Esophagus muscularis mucosa (tissue), 4 donors: Measurements from ENCODE around the gene COL4A1. TPM values are rescaled to one million over a fixed set of nuclear protein-coding genes. Genes with fewer than 3 reads are reported as not detected.
A peak's percentile ranks its signal among the peaks of the same experiment; 100 is the strongest.

Experiments used
- DNase-seq: peaks from one replicate; pipeline ENCODE4 v3.0.0-alpha.2; 2017; ENCODE audit errors: extremely low spot score
- H3K27ac ChIP-seq, 4 donors: fragments of 200-600 bp; sonication (generic); replicated peaks in 1 of 4; 1 replicate in 3 of 4; 2 replicates in 1 of 4; pipeline ENCODE4 v1.5.1; 2016 to 2019; ENCODE audit warnings: mild to moderate bottlenecking in 1 of 4
- H3K27me3 ChIP-seq, 4 donors: fragments of 200-600 bp; sonication (generic); one replicate each; pipeline versions ENCODE4 v1.5.1 to v1.6.0; 2016 to 2019
- H3K36me3 ChIP-seq, 4 donors: fragments of 200-600 bp; sonication (generic); one replicate each; pipeline ENCODE4 v1.5.1; 2016 to 2019
- H3K4me1 ChIP-seq, 4 donors: fragments of 200-600 bp; sonication (generic); one replicate each; pipeline ENCODE4 v1.5.1; 2016 to 2019
- H3K4me3 ChIP-seq, 4 donors: fragments of 200-600 bp; sonication (generic); 1 replicate in 2 of 4; 2 replicates in 2 of 4; pipeline ENCODE4 v1.5.1; 2016 to 2019; ENCODE audit warnings: mild to moderate bottlenecking in 4 of 4, moderate library complexity in 1 of 4
- H3K9me3 ChIP-seq, 4 donors: fragments of 200-600 bp; sonication (generic); 1 replicate in 3 of 4; 2 replicates in 1 of 4; pipeline ENCODE4 v1.5.1; 2016 to 2019
- CTCF ChIP-seq, 3 experiments: fragments of 200-600 bp in 2 of 3; fragments of 450-650 bp in 1 of 3; sonication (generic) in 2 of 3; IDR thresholded peaks; one replicate each; pipeline ENCODE4 v1.5.1; 2017 to 2019; ENCODE audit warnings: antibody characterized with exemption in 3 of 3, mild to moderate bottlenecking in 2 of 3, moderate library complexity in 1 of 3
- EP300 ChIP-seq: sonication (generic); formaldehyde crosslinking; IDR thresholded peaks from one replicate; pipeline ENCODE4 v1.6.1; 2017; ENCODE audit warnings: antibody characterized with exemption
- POLR2A ChIP-seq: fragments of 450-650 bp; IDR thresholded peaks from one replicate; pipeline ENCODE4 v1.6.1; 2017; ENCODE audit warnings: antibody characterized with exemption, moderate library complexity, mild to moderate bottlenecking, low read depth
- POLR2AphosphoS5 ChIP-seq, 2 donors: sonication (generic); formaldehyde crosslinking; IDR thresholded peaks; one replicate each; pipeline ENCODE4 v1.6.1; 2017; ENCODE audit warnings: antibody characterized with exemption in 2 of 2
- WGBS: methylation state at CpG from one replicate; pipeline ENCODE4 v1.1.5; 2018; 5-methylcytosine and 5-hydroxymethylcytosine counted together
- intact Hi-C: fragments of 100-400 bp; cut with DNase I; formaldehyde crosslinking; loops from one replicate; pipeline ENCODE4 v1.15.1; 2023
- total RNA-seq, 4 donors: library from RNA; depleted of rRNA; stranded (reverse); fragments of >200 nt; gene quantifications; one replicate each; pipeline versions ENCODE4 v1.1.0 to v1.2.1, GENCODE V29; 2016

The COL4A1 gene
- total RNA-seq, 4 donors from 2014 or later: 328 to 578 (median 405) TPM

DNA sequence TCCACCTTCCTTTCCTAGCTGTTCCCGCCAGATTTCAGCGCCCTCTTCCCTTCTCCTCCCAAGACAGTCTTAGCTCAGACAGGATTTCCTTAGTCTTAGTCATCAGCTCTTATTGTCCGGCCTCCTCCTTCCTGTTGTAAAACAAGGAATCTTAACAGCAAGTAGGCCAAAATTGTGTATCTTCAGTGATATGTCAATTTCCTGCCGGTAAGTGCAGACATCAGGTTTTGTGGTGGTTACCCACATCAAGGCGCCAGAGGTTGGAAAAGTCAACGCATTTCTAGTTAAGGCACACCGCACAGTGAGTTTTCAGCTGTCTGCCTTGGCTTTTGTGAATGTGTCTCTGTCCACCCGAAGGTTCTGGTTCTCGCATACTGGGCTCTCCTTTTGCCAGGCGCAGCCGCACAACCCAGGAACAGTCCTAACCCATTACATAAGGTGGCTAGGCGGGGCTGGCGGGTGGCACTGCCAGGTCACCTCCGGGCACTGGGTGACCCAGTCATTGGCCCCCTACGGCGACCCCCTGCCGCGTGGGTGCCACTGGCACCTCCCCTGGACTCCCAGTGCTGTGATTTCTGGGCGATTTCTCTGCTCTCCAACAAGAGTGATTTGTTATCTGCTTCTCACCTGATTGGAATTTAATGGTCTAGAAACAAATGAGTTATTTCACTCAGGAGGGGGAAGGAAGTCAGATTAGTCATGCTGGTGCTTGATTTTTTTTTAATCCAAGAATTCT is 13.0 kb upstream of the COL4A1 start:
- H3K36me3 ChIP-seq: peaks cover 0 to 24% (median 16%) of the 10 kb centered on the region in 4 donors
- H3K27ac ChIP-seq: peak overlapping the region; percentile 81 to 98 (median 92)
- intact Hi-C loops: no loop called here
- no peaks in the 10 kb centered on the region for H3K9me3 ChIP-seq
- DNase-seq: no peak
- H3K4me3 ChIP-seq: peak overlapping the region in 3 of 4 donors; percentile 8 to 24 (median 12)
- WGBS: 70% methylated on average over 18 of the region's 19 CpGs
- H3K4me1 ChIP-seq: peaks cover 95 to 99% (median 97%) of the 10 kb centered on the region in 4 donors
- TF ChIP-seq POLR2A: no peak
- no peak for TF ChIP-seq CTCF (IDR thresholded peaks at IDR 0.05)
- TF ChIP-seq POLR2AphosphoS5 (IDR thresholded peaks at IDR 0.05): peak; percentile 39 to 52
- TF ChIP-seq EP300: no peak
- no peaks in the 10 kb centered on the region for H3K27me3 ChIP-seq

GRCh38 chr13:110319397-110319773 is 12.4 kb upstream of the COL4A1 start:
- Histone ChIP-seq H3K9me3 (no peaks in the 10 kb centered on the region), H3K27me3 (no peaks in the 10 kb centered on the region), H3K27ac (peak overlapping the region; percentile 81 to 98 (median 92)), H3K4me3 (peak overlapping the region in 1 of 4 donors; percentile 12), H3K36me3 (peaks cover 0 to 24% (median 19%) of the 10 kb centered on the region in 4 donors), H3K4me1 (peaks cover 95 to 99% (median 97%) of the 10 kb centered on the region in 4 donors)
- TF ChIP-seq CTCF (IDR thresholded peaks at IDR 0.05) (no peak), POLR2AphosphoS5 (IDR thresholded peaks at IDR 0.05) (no peak), EP300 (no peak), POLR2A (no peak)
- no peak for DNase-seq
- intact Hi-C loops: no loop called here
- 78% methylated on average over 4 of the region's 4 CpGs for WGBS

- no peaks in the 10 kb centered on the region for H3K9me3 ChIP-seq
- intact Hi-C loops: no loop called here
- no peak for DNase-seq
- no peaks in the 10 kb centered on the region for H3K27me3 ChIP-seq
- peak overlapping the region; percentile 81 to 98 (median 92) for H3K27ac ChIP-seq
- H3K4me3 ChIP-seq: no peak overlapping the region
- 75% methylated on average over 7 of the region's 7 CpGs for WGBS
- peaks cover 95 to 99% (median 97%) of the 10 kb centered on the region in 4 donors for H3K4me1 ChIP-seq
- TF ChIP-seq POLR2AphosphoS5 (IDR thresholded peaks at IDR 0.05): no peak
- peaks cover 0 to 28% (median 19%) of the 10 kb centered on the region in 4 donors for H3K36me3 ChIP-seq
These were observed 12.0 kb upstream of the COL4A1 start for GRCh38 chr13:110318920-110319319.

DNA sequence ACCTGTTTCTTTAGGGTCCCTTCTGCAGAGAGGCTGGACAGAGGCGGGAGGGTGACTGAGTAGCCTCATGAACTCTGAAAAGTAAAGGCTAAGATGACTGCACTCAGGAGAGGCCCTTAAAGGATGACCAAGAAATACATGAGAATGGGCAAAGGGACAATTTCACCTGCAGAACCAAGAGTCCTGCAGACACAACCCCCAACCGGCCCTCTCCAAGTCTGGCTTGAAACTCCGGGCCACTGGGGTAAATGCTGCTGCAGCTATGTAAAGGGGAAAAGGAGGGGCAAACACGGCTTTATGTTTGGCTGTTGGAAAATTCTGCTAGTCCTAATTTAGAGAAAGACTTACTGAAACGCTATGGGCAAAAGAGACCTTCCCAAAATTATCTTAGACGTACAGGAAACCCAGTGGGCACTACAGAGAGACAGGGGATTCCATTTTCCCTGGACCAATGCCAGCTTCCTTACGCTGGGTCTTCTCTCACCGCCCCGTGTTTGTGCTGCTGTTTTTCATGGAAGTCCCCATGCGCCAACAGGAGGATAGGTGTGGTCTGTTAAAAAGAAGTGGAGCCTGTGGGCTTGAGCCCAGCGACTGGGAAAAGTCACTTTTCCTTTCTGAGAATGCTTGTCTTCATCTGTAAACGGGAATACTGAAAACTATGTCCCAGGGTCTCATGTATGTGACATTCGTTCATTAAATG is 10.7 kb upstream of the COL4A1 start:
- Histone ChIP-seq H3K27me3 (no peaks in the 10 kb centered on the region), H3K36me3 (peaks cover 0 to 31% (median 19%) of the 10 kb centered on the region in 4 donors), H3K4me3 (no peak overlapping the region), H3K27ac (peak overlapping the region; percentile 81 to 98 (median 92)), H3K9me3 (no peaks in the 10 kb centered on the region), H3K4me1 (peaks cover 91 to 96% (median 95%) of the 10 kb centered on the region in 4 donors)
- no peak for TF ChIP-seq POLR2A
- TF ChIP-seq POLR2AphosphoS5 (IDR thresholded peaks at IDR 0.05): no peak
- TF ChIP-seq EP300: no peak
- no peak for TF ChIP-seq CTCF (IDR thresholded peaks at IDR 0.05)
- DNase-seq: no peak
- WGBS: 73% methylated on average over 13 of the region's 13 CpGs
- intact Hi-C loops: no loop called here

DNA sequence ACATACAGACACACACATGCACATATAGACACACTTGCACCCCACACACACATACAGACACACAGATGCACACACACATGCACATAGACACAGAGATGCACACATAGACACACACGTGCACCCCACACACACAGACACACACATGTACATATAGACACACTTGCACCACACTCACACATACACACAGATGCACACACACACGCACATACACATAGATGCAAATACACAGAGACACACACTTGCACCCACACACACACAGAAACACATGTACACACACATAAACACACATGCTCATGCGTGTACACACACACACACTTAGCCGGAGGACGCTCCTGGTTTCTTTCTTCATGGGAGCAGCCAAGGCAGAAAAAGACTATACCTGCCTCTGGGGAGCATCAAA is 10.1 kb upstream of the COL4A1 start:
- WGBS: 63% methylated on average over 5 of the region's 5 CpGs
- no peaks in the 10 kb centered on the region for H3K27me3 ChIP-seq
- no peaks in the 10 kb centered on the region for H3K9me3 ChIP-seq
- intact Hi-C loops: no loop called here
- H3K27ac ChIP-seq: peak overlapping the region in 3 of 4 donors; percentile 91 to 98 (median 93)
- no peak overlapping the region for H3K4me3 ChIP-seq
- TF ChIP-seq POLR2A: no peak
- TF ChIP-seq POLR2AphosphoS5 (IDR thresholded peaks at IDR 0.05): peak in 1 of 2 donors; percentile 75
- H3K36me3 ChIP-seq: peaks cover 0 to 31% (median 19%) of the 10 kb centered on the region in 4 donors
- DNase-seq: no peak
- peaks cover 93 to 96% (median 95%) of the 10 kb centered on the region in 4 donors for H3K4me1 ChIP-seq
